Measurements from ENCODE around the gene ACO1. TPM values are rescaled to one million over a fixed set of nuclear protein-coding genes. Genes with fewer than 3 reads are reported as not detected.

The ACO1 gene
- total RNA-seq, 4 donors from 2014 or later: 10.7 to 25.7 (median 21.5) TPM

DNA sequence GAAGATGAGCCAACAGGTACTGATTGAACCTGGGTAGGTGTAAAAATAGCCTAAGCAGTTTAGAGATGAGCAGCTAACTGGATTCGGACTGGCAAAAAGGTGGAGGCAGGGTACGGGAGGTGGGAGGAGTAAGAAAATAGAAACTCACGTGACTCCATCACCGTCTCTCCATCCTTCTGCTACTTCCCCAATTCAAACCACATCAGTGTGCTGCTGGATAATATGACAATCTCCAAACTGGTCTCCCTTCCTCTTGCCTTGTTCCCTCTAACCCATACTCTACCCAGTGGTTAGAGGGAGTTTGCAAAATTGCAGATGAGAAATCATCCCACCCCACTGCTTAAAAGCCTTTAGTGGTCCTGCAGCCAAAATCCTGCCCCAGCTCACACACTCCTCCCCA lies 98.9 kb downstream of the ACO1 start:
- peaks cover 0 to 96% (median 20%) of the 10 kb centered on the region in 3 donors for H3K36me3 ChIP-seq
- H3K4me3 ChIP-seq: no peak overlapping the region
- no peak for TF ChIP-seq POLR2A (IDR thresholded peaks at IDR 0.05)
- TF ChIP-seq, protein P1, sequence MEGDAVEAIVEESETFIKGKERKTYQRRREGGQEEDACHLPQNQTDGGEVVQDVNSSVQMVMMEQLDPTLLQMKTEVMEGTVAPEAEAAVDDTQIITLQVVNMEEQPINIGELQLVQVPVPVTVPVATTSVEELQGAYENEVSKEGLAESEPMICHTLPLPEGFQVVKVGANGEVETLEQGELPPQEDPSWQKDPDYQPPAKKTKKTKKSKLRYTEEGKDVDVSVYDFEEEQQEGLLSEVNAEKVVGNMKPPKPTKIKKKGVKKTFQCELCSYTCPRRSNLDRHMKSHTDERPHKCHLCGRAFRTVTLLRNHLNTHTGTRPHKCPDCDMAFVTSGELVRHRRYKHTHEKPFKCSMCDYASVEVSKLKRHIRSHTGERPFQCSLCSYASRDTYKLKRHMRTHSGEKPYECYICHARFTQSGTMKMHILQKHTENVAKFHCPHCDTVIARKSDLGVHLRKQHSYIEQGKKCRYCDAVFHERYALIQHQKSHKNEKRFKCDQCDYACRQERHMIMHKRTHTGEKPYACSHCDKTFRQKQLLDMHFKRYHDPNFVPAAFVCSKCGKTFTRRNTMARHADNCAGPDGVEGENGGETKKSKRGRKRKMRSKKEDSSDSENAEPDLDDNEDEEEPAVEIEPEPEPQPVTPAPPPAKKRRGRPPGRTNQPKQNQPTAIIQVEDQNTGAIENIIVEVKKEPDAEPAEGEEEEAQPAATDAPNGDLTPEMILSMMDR (IDR thresholded peaks at IDR 0.05): no peak
- 83 to 96% methylated on average over 4 of the region's 4 CpGs for WGBS, 2 donors
- no peaks in the 10 kb centered on the region for H3K9me3 ChIP-seq
- no peaks in the 10 kb centered on the region for H3K27me3 ChIP-seq
- intact Hi-C loops (cut with DNase I): no loop called here
- DNase-seq: no peak
- peaks cover 0 to 14% (median 0%) of the 10 kb centered on the region in 3 donors for H3K4me1 ChIP-seq
- H3K27ac ChIP-seq: no peak overlapping the region

DNA sequence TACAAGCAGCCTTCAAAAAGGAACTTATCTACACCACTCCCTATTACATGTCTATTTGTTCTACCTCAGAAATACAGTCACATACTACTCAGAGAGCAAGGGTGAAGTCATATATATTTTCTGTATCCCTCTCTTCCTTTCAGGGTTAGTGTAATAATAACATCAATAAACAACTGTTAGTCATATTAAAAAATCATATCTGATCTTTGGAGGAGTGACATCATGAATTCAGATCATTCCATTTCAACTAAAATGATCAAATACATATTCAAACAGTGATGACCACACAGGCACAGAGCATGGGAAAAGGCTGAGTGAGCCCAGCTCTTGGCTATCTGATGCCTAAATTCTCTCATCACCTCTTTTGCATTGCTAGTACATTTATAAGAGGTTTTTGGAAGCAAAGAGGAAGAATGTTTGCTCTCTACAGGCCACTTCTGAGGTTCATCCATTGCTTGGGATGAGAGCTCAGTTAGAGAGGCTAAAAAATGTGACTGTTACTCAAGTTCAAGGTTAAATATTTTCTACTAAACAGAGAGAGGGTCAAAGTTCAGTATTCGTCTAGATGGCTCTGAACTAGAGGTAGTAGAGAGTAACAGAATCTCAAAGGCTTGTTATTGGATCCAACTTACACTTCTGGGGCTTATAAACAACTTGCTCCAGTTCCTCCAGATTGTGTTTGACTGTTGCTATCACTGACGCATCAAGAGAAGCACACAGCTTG lies 102.6 kb downstream of the ACO1 start:
- H3K36me3 ChIP-seq: peaks cover 0 to 97% (median 16%) of the 10 kb centered on the region in 3 donors
- no peaks in the 10 kb centered on the region for H3K27me3 ChIP-seq
- intact Hi-C loops (cut with DNase I): no loop called here
- H3K4me3 ChIP-seq: no peak overlapping the region
- WGBS, 2 donors: 87 to 91% methylated on average over 2 of the region's 2 CpGs
- no peak overlapping the region for H3K27ac ChIP-seq
- no peaks in the 10 kb centered on the region for H3K9me3 ChIP-seq
- DNase-seq: no peak
- no peaks in the 10 kb centered on the region for H3K4me1 ChIP-seq
- no peak for TF ChIP-seq POLR2A (IDR thresholded peaks at IDR 0.05)
- TF ChIP-seq, protein P1 (IDR thresholded peaks at IDR 0.05): no peak

DNA sequence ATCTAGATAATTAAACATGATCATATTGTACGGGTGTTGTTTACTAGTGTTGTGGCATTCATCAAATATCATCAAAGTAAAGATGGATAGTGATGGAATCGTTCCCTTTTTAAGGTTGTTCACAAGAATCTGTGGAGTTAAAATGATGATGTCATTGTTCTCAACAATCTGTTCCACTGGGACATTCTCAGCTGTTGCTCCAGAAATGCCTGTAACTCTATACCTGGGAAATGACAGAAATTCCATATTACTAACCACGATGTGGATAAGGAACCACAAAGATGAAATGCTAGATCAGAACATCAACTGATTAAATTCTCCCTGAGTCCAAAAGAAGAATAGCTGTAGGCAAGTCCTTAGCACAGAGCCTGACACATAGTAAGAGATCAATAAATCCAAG lies 103.5 kb downstream of the ACO1 start:
- H3K4me3 ChIP-seq: no peak overlapping the region
- H3K27ac ChIP-seq: no peak overlapping the region
- no peak for TF ChIP-seq POLR2A (IDR thresholded peaks at IDR 0.05)
- no peaks in the 10 kb centered on the region for H3K27me3 ChIP-seq
- peaks cover 0 to 98% (median 16%) of the 10 kb centered on the region in 3 donors for H3K36me3 ChIP-seq
- 82 to 90% methylated on average over 3 of the region's 3 CpGs for WGBS, 2 donors
- no peaks in the 10 kb centered on the region for H3K4me1 ChIP-seq
- no peaks in the 10 kb centered on the region for H3K9me3 ChIP-seq
- no peak for DNase-seq
- intact Hi-C loops (cut with DNase I): no loop called here

DNA sequence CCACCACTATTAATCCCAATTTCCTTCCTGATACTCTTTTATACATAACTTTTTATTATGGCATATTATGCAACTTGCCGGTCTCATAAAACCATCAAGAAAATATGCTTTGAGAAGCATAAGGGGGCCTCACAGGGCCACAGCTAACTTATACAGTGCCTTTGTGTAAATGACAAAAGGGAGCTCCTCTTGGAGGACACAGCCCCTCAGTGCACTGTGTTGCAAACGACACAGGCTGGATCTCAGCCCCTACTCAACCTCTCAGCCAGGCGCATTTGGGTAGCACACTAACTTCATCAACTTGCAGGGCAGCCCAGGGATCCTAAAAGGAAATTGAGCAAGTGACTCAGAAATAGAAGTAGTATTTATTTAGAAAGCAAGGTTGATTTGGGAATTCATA lies 106.2 kb downstream of the ACO1 start:
- Histone ChIP-seq H3K9me3 (no peaks in the 10 kb centered on the region), H3K36me3 (peaks cover 0 to 81% (median 6%) of the 10 kb centered on the region in 3 donors), H3K27me3 (no peaks in the 10 kb centered on the region), H3K4me1 (no peaks in the 10 kb centered on the region), H3K27ac (no peak overlapping the region), H3K4me3 (no peak overlapping the region)
- TF ChIP-seq POLR2A (IDR thresholded peaks at IDR 0.05): no peak
- TF ChIP-seq, protein P1 (IDR thresholded peaks at IDR 0.05): no peak
- 75 to 86% methylated on average over 2 to 3 of the region's 3 CpGs for WGBS, 2 donors
- intact Hi-C loops (cut with DNase I): no loop called here
- DNase-seq: no peak

DNA sequence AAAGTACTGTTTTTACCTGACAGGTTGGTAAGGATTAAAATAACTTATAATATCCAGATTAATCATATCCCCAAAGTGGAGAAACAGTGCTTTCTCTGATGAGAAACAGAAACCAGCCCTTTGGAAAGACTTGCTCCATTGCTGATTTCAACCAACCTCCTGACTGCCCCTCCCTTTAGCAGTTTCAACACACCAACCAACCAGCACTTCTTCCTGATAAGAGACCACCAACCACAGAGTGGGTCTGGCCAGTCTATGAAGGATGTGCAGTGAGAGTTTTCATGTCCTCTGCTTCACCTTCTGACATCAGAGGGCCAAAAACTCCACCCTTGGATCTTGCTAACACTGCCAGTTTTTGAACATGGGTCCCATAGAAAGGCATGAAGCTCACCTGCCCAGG lies 113.5 kb downstream of the ACO1 start:
- peaks cover 0 to 6% (median 0%) of the 10 kb centered on the region in 3 donors for H3K9me3 ChIP-seq
- no peak for DNase-seq
- peaks cover 0 to 14% (median 0%) of the 10 kb centered on the region in 3 donors for H3K4me1 ChIP-seq
- peaks cover 0 to 55% (median 0%) of the 10 kb centered on the region in 3 donors for H3K36me3 ChIP-seq
- intact Hi-C loops (cut with DNase I): no loop called here
- H3K4me3 ChIP-seq: no peak overlapping the region
- TF ChIP-seq, protein P1 (IDR thresholded peaks at IDR 0.05): no peak
- no peak for TF ChIP-seq POLR2A (IDR thresholded peaks at IDR 0.05)
- no peak overlapping the region for H3K27ac ChIP-seq
- no peaks in the 10 kb centered on the region for H3K27me3 ChIP-seq
